Nephron progenitor cell (in vitro differentiated cells): Measurements from ENCODE around the gene TMEM168.
"Not testable (repeated sequence)": the region's sequence is repeated elsewhere in the genome, so short reads cannot be mapped to it uniquely, and the experiment has no call there.

Experiments
- DNase-seq: peaks from one replicate; pipeline ENCODE4 v3.0.0; 2021
- H3K27ac Mint-ChIP-seq: 2 replicates; pipeline ENCODE4 v1.8.0; 2021; ENCODE audit warnings: mild to moderate bottlenecking, moderate library complexity, mixed read lengths
- H3K27me3 Mint-ChIP-seq: 2 replicates; pipeline ENCODE4 v1.8.0; 2021; ENCODE audit warnings: mild to moderate bottlenecking, low read depth, mixed read lengths; ENCODE audit not compliant: poor library complexity
- H3K36me3 Mint-ChIP-seq: 2 replicates; pipeline ENCODE4 v1.8.0; 2021; ENCODE audit warnings: low read depth, mixed read lengths
- H3K4me1 Mint-ChIP-seq: 2 replicates; pipeline ENCODE4 v1.8.0; 2021; ENCODE audit warnings: mixed read lengths
- H3K4me3 Mint-ChIP-seq: 2 replicates; pipeline ENCODE4 v1.8.0; 2021; ENCODE audit warnings: mild to moderate bottlenecking, moderate library complexity, mixed read lengths
- H3K9me3 Mint-ChIP-seq: 2 replicates; pipeline ENCODE4 v1.8.0; 2021; ENCODE audit warnings: mild to moderate bottlenecking, moderate library complexity, mixed read lengths
- TF ChIP-seq, protein P1 (sequence below): fragments of 200-600 bp; sonication (generic); IDR thresholded peaks from 2 replicates; pipeline ENCODE4 v1.5.0; 2021; ENCODE audit warnings: antibody characterized with exemption

The TMEM168 gene, protein sequence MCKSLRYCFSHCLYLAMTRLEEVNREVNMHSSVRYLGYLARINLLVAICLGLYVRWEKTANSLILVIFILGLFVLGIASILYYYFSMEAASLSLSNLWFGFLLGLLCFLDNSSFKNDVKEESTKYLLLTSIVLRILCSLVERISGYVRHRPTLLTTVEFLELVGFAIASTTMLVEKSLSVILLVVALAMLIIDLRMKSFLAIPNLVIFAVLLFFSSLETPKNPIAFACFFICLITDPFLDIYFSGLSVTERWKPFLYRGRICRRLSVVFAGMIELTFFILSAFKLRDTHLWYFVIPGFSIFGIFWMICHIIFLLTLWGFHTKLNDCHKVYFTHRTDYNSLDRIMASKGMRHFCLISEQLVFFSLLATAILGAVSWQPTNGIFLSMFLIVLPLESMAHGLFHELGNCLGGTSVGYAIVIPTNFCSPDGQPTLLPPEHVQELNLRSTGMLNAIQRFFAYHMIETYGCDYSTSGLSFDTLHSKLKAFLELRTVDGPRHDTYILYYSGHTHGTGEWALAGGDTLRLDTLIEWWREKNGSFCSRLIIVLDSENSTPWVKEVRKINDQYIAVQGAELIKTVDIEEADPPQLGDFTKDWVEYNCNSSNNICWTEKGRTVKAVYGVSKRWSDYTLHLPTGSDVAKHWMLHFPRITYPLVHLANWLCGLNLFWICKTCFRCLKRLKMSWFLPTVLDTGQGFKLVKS

DNA sequence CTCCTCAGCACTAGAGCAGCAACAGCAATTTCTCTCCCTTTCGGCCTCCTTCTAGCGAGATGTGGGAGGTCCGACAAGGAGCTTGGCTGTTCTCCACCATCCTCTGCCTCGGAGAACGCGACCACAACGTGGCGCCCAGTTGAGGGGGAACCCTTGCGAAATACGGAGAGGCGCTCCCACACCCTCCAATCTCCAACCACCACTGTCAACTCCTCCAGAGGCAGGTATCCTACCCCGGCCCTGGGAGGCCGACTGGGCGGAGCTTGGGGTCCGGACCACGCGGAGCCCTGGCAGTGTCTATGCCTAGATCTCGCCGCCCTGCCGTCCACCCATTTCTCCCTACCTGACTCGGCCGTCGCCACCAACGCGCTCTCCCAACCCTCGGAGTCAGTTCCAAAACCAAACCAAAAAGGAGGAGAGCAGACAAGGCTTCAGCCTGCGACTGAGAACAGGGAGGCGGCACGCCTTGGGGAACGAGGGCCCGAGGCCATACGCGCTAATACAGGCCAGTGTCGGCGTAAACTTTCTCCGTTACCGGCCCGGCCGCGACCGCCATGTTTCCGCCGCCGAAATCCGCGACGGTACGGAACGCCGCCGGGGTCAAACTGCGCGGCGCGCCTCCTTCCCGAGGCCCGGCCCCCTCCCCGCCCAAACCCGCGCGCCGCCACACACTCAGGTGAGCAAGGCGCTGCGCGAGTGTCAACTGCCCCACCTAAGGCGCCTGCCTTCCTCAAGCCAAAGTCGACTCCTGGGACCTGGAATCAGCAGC lies at the start of gene TMEM168:
TSS of gene TMEM168 (minus strand) at position 577 of the 769 bp plus-strand sequence. CDS start 5,568 bp downstream, outside the sequence.
- peaks cover 19% of the 10 kb centered on the region for H3K4me1 Mint-ChIP-seq
- H3K9me3 Mint-ChIP-seq = peaks cover 5% of the 10 kb centered on the region
- H3K36me3 Mint-ChIP-seq = peaks cover 23% of the 10 kb centered on the region
- TF ChIP-seq, protein P1, sequence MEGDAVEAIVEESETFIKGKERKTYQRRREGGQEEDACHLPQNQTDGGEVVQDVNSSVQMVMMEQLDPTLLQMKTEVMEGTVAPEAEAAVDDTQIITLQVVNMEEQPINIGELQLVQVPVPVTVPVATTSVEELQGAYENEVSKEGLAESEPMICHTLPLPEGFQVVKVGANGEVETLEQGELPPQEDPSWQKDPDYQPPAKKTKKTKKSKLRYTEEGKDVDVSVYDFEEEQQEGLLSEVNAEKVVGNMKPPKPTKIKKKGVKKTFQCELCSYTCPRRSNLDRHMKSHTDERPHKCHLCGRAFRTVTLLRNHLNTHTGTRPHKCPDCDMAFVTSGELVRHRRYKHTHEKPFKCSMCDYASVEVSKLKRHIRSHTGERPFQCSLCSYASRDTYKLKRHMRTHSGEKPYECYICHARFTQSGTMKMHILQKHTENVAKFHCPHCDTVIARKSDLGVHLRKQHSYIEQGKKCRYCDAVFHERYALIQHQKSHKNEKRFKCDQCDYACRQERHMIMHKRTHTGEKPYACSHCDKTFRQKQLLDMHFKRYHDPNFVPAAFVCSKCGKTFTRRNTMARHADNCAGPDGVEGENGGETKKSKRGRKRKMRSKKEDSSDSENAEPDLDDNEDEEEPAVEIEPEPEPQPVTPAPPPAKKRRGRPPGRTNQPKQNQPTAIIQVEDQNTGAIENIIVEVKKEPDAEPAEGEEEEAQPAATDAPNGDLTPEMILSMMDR = no peak
- peak; percentile 79 for DNase-seq
- no peaks in the 10 kb centered on the region for H3K27me3 Mint-ChIP-seq
- H3K27ac Mint-ChIP-seq = peak within 1 kb of the TSS; percentile 12
- H3K4me3 Mint-ChIP-seq = peak within 1 kb of the TSS; percentile 91

DNA sequence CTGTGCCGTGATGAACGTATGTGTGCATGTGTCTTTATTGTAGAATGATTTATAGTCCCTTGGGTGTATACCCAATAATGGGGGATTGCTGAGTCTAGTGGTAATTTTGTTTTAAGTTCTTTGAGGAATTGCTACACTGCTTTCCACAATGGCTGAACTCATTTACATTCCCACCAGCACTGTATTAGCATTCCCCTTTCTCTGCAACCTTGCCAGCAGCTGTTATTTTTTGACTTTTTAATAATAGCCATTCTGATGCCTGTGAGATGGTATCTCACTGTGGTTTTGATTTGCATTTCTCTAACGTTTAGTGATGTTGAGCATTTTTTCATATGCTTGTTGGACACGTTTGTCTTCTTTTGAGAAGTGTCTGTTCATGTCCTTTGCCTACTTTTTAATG lies 45.7 kb upstream of the TMEM168 start:
- not testable (repeated sequence) for H3K27ac Mint-ChIP-seq, H3K27me3 Mint-ChIP-seq, DNase-seq, H3K4me1 Mint-ChIP-seq, H3K4me3 Mint-ChIP-seq
- peaks cover 41% of the 10 kb centered on the region for H3K9me3 Mint-ChIP-seq
- H3K36me3 Mint-ChIP-seq = peaks cover 70% of the 10 kb centered on the region

DNA sequence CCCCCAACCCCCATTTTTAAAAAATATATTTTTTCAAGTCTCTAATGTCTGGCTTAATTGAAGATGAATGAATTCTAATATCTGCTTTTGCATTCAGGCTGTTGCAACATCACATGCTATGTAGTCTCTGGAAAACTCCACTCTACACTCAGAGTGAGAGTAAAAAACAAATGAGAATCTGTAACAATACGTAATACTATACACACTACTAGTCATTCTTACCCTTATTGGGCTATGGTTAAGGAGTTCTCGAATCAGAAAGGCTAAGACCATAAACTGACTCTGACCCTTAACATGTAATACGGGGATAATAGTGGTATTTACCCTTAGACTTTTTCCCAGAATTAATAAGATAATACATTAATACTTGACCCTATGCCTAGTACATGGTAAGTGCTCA lies 42.9 kb upstream of the TMEM168 start:
- TF ChIP-seq, protein P1 = no peak
- no peak for DNase-seq
- Mint-ChIP-seq H3K4me1 (no peaks in the 10 kb centered on the region), H3K9me3 (peaks cover 44% of the 10 kb centered on the region), H3K27ac (no peak overlapping the region), H3K4me3 (no peak overlapping the region), H3K27me3 (no peaks in the 10 kb centered on the region), H3K36me3 (peaks cover 76% of the 10 kb centered on the region)

DNA sequence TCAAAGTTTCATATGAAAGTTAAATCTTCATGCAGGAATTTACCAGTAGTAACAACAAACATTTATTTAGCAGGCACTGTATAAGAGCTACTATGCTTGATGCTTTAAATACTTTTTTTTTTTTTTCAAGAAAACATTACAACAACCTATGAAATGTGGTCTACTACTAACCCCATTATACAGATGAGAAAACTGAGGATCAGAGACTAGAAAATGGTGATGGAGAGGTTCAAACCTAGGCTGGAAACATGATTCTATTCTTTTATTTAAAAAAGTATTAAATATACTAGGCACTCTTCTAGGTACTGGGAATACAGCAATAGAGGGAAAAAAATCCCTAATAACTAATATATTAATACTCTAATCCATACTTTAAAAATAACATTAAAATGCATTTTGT lies 40.6 kb upstream of the TMEM168 start:
- H3K4me3 Mint-ChIP-seq = no peak overlapping the region
- H3K27ac Mint-ChIP-seq = no peak overlapping the region
- peaks cover 76% of the 10 kb centered on the region for H3K36me3 Mint-ChIP-seq
- TF ChIP-seq, protein P1 = no peak
- H3K27me3 Mint-ChIP-seq = no peaks in the 10 kb centered on the region
- no peaks in the 10 kb centered on the region for H3K4me1 Mint-ChIP-seq
- no peak for DNase-seq
- H3K9me3 Mint-ChIP-seq = peaks cover 29% of the 10 kb centered on the region

DNA sequence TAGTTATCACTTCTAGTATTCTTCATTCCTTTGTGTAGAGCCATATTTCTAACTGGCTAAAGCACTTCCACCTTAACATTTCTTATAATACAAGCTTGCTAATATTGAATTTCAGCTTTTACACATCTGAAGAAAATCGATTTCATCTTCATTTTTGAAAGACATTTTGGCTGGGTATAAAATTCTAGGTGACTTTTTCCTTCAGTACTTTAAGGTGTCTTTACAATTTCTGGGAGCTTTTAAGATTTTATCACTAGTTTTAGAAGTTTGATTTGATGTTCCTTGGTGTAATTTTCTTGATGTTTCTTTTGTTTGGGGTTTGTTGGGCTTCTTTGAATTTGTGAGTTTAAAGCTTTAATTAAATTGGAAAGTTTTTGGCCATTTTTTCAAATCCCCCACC lies 38.5 kb upstream of the TMEM168 start:
- Mint-ChIP-seq H3K9me3 (peaks cover 29% of the 10 kb centered on the region), H3K27me3 (no peaks in the 10 kb centered on the region), H3K36me3 (peaks cover 90% of the 10 kb centered on the region), H3K27ac (no peak overlapping the region), H3K4me1 (no peaks in the 10 kb centered on the region), H3K4me3 (no peak overlapping the region)
- TF ChIP-seq, protein P1 = no peak
- no peak for DNase-seq

DNA sequence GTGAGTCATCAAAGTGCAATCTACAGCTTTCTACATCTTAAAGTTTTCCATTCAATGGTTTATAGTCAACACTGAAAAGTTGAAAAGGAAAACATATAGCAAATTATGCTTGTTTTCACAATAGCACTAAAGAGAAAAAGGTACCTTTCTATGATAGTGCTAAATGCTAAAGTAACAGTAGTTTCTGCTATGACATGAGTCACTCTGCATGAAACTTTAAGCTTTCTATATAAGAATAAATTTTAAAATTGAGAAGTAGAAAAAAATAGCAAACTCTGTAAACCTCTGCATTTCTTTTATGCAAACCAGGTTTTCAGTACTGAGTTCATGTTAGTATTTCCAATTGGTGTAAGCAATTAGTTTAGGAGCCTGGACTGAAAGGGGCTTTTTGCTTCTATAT lies 31.2 kb upstream of the TMEM168 start:
- Mint-ChIP-seq H3K4me3 (no peak overlapping the region), H3K4me1 (no peaks in the 10 kb centered on the region), H3K9me3 (no peaks in the 10 kb centered on the region), H3K27me3 (no peaks in the 10 kb centered on the region), H3K27ac (no peak overlapping the region), H3K36me3 (peaks cover 52% of the 10 kb centered on the region)
- DNase-seq = no peak
- TF ChIP-seq, protein P1 = no peak
